ENCODE data around the gene PEX7. TPM values are rescaled to one million over a fixed set of nuclear protein-coding genes. Genes with fewer than 3 reads are reported as not detected.
"Not testable (repeated sequence)": the region's sequence is repeated elsewhere in the genome, so short reads cannot be mapped to it uniquely, and the experiment has no call there.

Gene PEX7
- total RNA-seq, 1 donor from 2014 or later, result 6.9 TPM

GRCh38 chr6:136811272-136811671 lies 11.1 kb upstream of the PEX7 start:
- TF ChIP-seq CTCF (IDR thresholded peaks at IDR 0.05; ENCODE audit: unreplicated experiment), result no peak
- no peak for DNase-seq (ENCODE audit: low spot score, unreplicated experiment)
- Mint-ChIP-seq H3K4me1 (ENCODE audit: low read depth) (peaks cover 1% of the 10 kb centered on the region), H3K27me3 (no peaks in the 10 kb centered on the region), H3K9me3 (ENCODE audit: low read depth) (no peaks in the 10 kb centered on the region), H3K36me3 (ENCODE audit: insufficient read depth) (no peaks in the 10 kb centered on the region), H3K4me3 (ENCODE audit: low read depth) (no peak overlapping the region), H3K27ac (no peak overlapping the region)

- Mint-ChIP-seq H3K4me1 (ENCODE audit: low read depth) (peaks cover 1% of the 10 kb centered on the region), H3K27me3 (peaks cover 7% of the 10 kb centered on the region), H3K36me3 (ENCODE audit: insufficient read depth) (no peaks in the 10 kb centered on the region), H3K9me3 (ENCODE audit: low read depth) (no peaks in the 10 kb centered on the region), H3K27ac (no peak overlapping the region), H3K4me3 (ENCODE audit: low read depth) (no peak overlapping the region)
- DNase-seq (ENCODE audit: low spot score, unreplicated experiment), result no peak
- no peak for TF ChIP-seq CTCF (IDR thresholded peaks at IDR 0.05; ENCODE audit: unreplicated experiment)
Observed at GRCh38 chr6:136812174-136812573, 10.2 kb upstream of the PEX7 start.

GRCh38 chr6:136815608-136816007 lies 6.8 kb upstream of the PEX7 start:
- H3K4me1 Mint-ChIP-seq (ENCODE audit: low read depth); DNase-seq (ENCODE audit: low spot score, unreplicated experiment); H3K27ac Mint-ChIP-seq; H3K36me3 Mint-ChIP-seq (ENCODE audit: insufficient read depth); H3K9me3 Mint-ChIP-seq (ENCODE audit: low read depth); H3K4me3 Mint-ChIP-seq (ENCODE audit: low read depth): not testable (repeated sequence)
- peaks cover 15% of the 10 kb centered on the region for H3K27me3 Mint-ChIP-seq

GRCh38 chr6:136816656-136817055 lies 5.7 kb upstream of the PEX7 start:
- Mint-ChIP-seq H3K27me3 (peaks cover 16% of the 10 kb centered on the region), H3K4me1 (ENCODE audit: low read depth) (peaks cover 1% of the 10 kb centered on the region), H3K27ac (no peak overlapping the region), H3K4me3 (ENCODE audit: low read depth) (no peak overlapping the region), H3K36me3 (ENCODE audit: insufficient read depth) (no peaks in the 10 kb centered on the region), H3K9me3 (ENCODE audit: low read depth) (no peaks in the 10 kb centered on the region)
- TF ChIP-seq CTCF (IDR thresholded peaks at IDR 0.05; ENCODE audit: unreplicated experiment), result no peak
- no peak for DNase-seq (ENCODE audit: low spot score, unreplicated experiment)

- Mint-ChIP-seq H3K4me3 (ENCODE audit: low read depth) (no peak overlapping the region), H3K9me3 (ENCODE audit: low read depth) (no peaks in the 10 kb centered on the region), H3K36me3 (ENCODE audit: insufficient read depth) (peaks cover 6% of the 10 kb centered on the region), H3K27me3 (peaks cover 16% of the 10 kb centered on the region), H3K27ac (no peak overlapping the region), H3K4me1 (ENCODE audit: low read depth) (peaks cover 3% of the 10 kb centered on the region)
- no peak for DNase-seq (ENCODE audit: low spot score, unreplicated experiment)
- TF ChIP-seq CTCF (IDR thresholded peaks at IDR 0.05; ENCODE audit: unreplicated experiment), result no peak
Observed at GRCh38 chr6:136820561-136820960, 1.8 kb upstream of the PEX7 start.

- peak overlapping the region; percentile 97 for H3K27ac Mint-ChIP-seq
- no peak for DNase-seq (ENCODE audit: low spot score, unreplicated experiment)
- no peak for TF ChIP-seq CTCF (IDR thresholded peaks at IDR 0.05; ENCODE audit: unreplicated experiment)
- H3K36me3 Mint-ChIP-seq (ENCODE audit: insufficient read depth), result peaks cover 17% of the 10 kb centered on the region
- peaks cover 3% of the 10 kb centered on the region for H3K4me1 Mint-ChIP-seq (ENCODE audit: low read depth)
- no peaks in the 10 kb centered on the region for H3K9me3 Mint-ChIP-seq (ENCODE audit: low read depth)
- H3K4me3 Mint-ChIP-seq (ENCODE audit: low read depth), result peak overlapping the region; percentile 94
- peaks cover 11% of the 10 kb centered on the region for H3K27me3 Mint-ChIP-seq
Observed at GRCh38 chr6:136822046-136822375, 381 bp upstream of the PEX7 start.

Measured in progenitor cell of endocrine pancreas (in vitro differentiated cells).